Measurements from ENCODE around the gene GLRX.
"Not testable (repeated sequence)": the region's sequence is repeated elsewhere in the genome, so short reads cannot be mapped to it uniquely, and the experiment has no call there.

Gene GLRX

GRCh38 chr5:95852567-95852966 lies 30.0 kb upstream of the GLRX start:
- DNase-seq (ENCODE audit: low read depth, low spot score) = no peak
- in situ Hi-C loops (cut with HindIII; ENCODE audit: low sequenced_read_pairs) = no loop called here
- no peak overlapping the region for H3K4me3 ChIP-seq (ENCODE audit: low read depth, low read length)
- TF ChIP-seq CTCF (IDR thresholded peaks at IDR 0.05; ENCODE audit: low read depth, low read length) = no peak

GRCh38 chr5:95851141-95851540 lies 28.6 kb upstream of the GLRX start:
- H3K4me3 ChIP-seq (ENCODE audit: low read depth, low read length); DNase-seq (ENCODE audit: low read depth, low spot score); in situ Hi-C loops (cut with HindIII; ENCODE audit: low sequenced_read_pairs): not testable (repeated sequence)

- in situ Hi-C loops (cut with HindIII; ENCODE audit: low sequenced_read_pairs) = no loop called here
- TF ChIP-seq CTCF (IDR thresholded peaks at IDR 0.05; ENCODE audit: low read depth, low read length) = no peak
- no peak overlapping the region for H3K4me3 ChIP-seq (ENCODE audit: low read depth, low read length)
- DNase-seq (ENCODE audit: low read depth, low spot score) = no peak
Observed at GRCh38 chr5:95850391-95850894, 27.9 kb upstream of the GLRX start.

GRCh38 chr5:95848701-95849100 lies 26.2 kb upstream of the GLRX start:
- in situ Hi-C loops (cut with HindIII; ENCODE audit: low sequenced_read_pairs) = loop anchor here (25.0 kb wide), 1 partner anchor 186 kb away; no protein-coding TSS in a partner anchor
- no peak for DNase-seq (ENCODE audit: low read depth, low spot score)
- no peak for TF ChIP-seq CTCF (IDR thresholded peaks at IDR 0.05; ENCODE audit: low read depth, low read length)
- H3K4me3 ChIP-seq (ENCODE audit: low read depth, low read length) = no peak overlapping the region

- in situ Hi-C loops (cut with HindIII; ENCODE audit: low sequenced_read_pairs) = loop anchor here (25.0 kb wide), 1 partner anchor 185 kb away; no protein-coding TSS in a partner anchor
- DNase-seq (ENCODE audit: low read depth, low spot score) = no peak
- no peak for TF ChIP-seq CTCF (IDR thresholded peaks at IDR 0.05; ENCODE audit: low read depth, low read length)
- no peak overlapping the region for H3K4me3 ChIP-seq (ENCODE audit: low read depth, low read length)
Observed at GRCh38 chr5:95847261-95847592, 24.7 kb upstream of the GLRX start.

GRCh38 chr5:95846554-95847260 lies 24.2 kb upstream of the GLRX start:
- no peak overlapping the region for H3K4me3 ChIP-seq (ENCODE audit: low read depth, low read length)
- DNase-seq (ENCODE audit: low read depth, low spot score) = peak; percentile 75
- TF ChIP-seq CTCF (IDR thresholded peaks at IDR 0.05; ENCODE audit: low read depth, low read length) = peak; percentile 90
- in situ Hi-C loops (cut with HindIII; ENCODE audit: low sequenced_read_pairs) = loop anchor here (25.0 kb wide), 1 partner anchor 184 kb away; no protein-coding TSS in a partner anchor

- H3K4me3 ChIP-seq (ENCODE audit: low read depth, low read length) = no peak overlapping the region
- no peak for TF ChIP-seq CTCF (IDR thresholded peaks at IDR 0.05; ENCODE audit: low read depth, low read length)
- in situ Hi-C loops (cut with HindIII; ENCODE audit: low sequenced_read_pairs) = loop anchor here (25.0 kb wide), 1 partner anchor 183 kb away; no protein-coding TSS in a partner anchor
- no peak for DNase-seq (ENCODE audit: low read depth, low spot score)
Observed at GRCh38 chr5:95845391-95845790, 22.9 kb upstream of the GLRX start.

All from astrocyte of the spinal cord (primary cell).